Measurements from ENCODE around the gene ZP4. TPM values are rescaled to one million over a fixed set of nuclear protein-coding genes. Genes with fewer than 3 reads are reported as not detected.

The ZP4 gene
- total RNA-seq, 1 donor from 2014 or later, result not detected

DNA sequence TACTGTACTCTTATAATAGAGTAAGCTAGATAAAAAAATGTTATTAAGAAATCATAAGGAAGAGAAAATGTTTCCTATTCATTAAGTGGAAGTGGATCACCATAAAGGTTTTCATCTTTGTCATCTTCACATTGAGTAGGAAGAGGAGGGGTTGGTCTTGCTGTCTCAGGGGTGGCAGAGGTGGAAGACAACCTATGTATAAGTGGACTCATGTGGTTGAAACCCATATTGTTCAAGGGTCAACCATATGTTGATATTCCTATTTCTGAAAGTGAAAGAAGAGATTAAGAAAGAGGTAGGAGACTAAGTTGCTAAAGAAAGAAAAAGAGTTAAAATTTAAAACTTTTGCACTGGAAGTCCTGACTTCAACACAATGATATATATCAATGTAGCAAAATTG, 4.9 kb upstream of the ZP4 start:
- no peak for DNase-seq (ENCODE audit: low spot score)
- Mint-ChIP-seq H3K4me1 (ENCODE audit: low read depth) (no peaks in the 10 kb centered on the region), H3K27me3 (ENCODE audit: low read depth) (no peaks in the 10 kb centered on the region), H3K9me3 (peaks cover 4% of the 10 kb centered on the region), H3K4me3 (ENCODE audit: low read depth) (no peak overlapping the region), H3K36me3 (ENCODE audit: low read depth) (no peaks in the 10 kb centered on the region), H3K27ac (no peak overlapping the region)
- intact Hi-C loops (cut with micrococcal nuclease), result no loop called here

DNA sequence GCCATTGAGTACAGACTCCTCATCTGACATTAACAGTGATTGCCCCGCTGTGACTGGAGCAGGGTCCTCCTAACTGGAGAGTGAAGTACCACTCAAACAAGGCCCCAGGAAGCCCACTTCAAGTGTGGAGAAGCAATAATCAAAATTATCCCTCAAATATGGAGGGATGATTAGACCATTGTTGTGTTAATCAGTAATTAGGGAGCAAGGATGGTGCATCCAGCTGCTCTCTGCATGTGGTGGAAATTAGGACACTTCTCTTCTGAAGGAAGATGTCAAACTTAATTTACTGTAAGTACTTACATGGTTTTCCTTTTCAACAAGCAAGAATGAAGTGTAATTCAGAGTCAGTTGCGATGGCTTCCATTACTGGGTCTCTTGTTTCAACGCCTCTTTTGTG, 3.4 kb upstream of the ZP4 start:
- H3K27ac Mint-ChIP-seq, result no peak overlapping the region
- no peak overlapping the region for H3K4me3 Mint-ChIP-seq (ENCODE audit: low read depth)
- H3K4me1 Mint-ChIP-seq (ENCODE audit: low read depth), result no peaks in the 10 kb centered on the region
- intact Hi-C loops (cut with micrococcal nuclease), result no loop called here
- DNase-seq (ENCODE audit: low spot score), result no peak
- H3K36me3 Mint-ChIP-seq (ENCODE audit: low read depth), result no peaks in the 10 kb centered on the region
- no peaks in the 10 kb centered on the region for H3K27me3 Mint-ChIP-seq (ENCODE audit: low read depth)
- H3K9me3 Mint-ChIP-seq, result no peaks in the 10 kb centered on the region

DNA sequence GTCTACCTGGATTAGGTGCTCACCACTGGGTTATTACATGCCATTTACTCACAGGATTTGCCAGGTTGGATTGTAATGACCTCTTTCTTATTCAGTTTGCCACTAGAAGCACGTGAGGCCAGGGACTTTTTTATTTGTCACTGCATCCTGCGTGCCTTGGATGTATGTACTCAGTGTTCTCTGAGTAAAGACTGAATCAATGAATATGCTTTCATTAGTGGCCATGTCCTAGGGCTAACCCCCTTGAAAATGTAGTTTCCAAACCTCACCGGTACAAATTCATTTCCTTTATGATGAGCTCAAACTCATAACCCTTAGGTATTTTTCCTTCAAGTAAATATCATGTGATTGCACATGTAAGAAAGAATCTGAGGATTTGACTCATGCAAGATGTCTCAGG, 1.3 kb upstream of the ZP4 start:
- intact Hi-C loops (cut with micrococcal nuclease), result no loop called here
- Mint-ChIP-seq H3K27ac (no peak overlapping the region), H3K27me3 (ENCODE audit: low read depth) (no peaks in the 10 kb centered on the region), H3K36me3 (ENCODE audit: low read depth) (no peaks in the 10 kb centered on the region), H3K9me3 (no peaks in the 10 kb centered on the region), H3K4me3 (ENCODE audit: low read depth) (no peak overlapping the region), H3K4me1 (ENCODE audit: low read depth) (no peaks in the 10 kb centered on the region)
- no peak for DNase-seq (ENCODE audit: low spot score)

DNA sequence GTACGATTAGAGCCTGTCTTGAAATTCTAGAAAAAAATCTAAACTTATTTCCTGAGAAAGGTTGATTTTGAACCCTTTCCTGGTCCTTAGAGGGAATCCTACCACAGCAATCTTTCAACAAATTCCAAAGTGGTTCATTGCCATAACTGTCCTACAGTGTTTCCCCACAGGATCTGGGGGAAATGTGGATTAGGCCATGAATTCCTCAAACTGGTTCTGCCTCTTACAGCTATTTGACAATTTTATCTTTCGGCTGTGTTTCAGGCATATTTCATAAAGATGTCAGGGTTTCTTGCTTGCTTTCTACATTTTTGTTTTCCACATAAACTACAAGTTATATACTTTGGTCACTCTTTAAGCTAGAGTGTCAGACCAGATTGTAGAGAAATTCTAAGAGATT, 544 bp upstream of the ZP4 start:
- Mint-ChIP-seq H3K9me3 (no peaks in the 10 kb centered on the region), H3K27me3 (ENCODE audit: low read depth) (no peaks in the 10 kb centered on the region), H3K4me1 (ENCODE audit: low read depth) (no peaks in the 10 kb centered on the region), H3K27ac (no peak overlapping the region), H3K4me3 (ENCODE audit: low read depth) (no peak overlapping the region), H3K36me3 (ENCODE audit: low read depth) (no peaks in the 10 kb centered on the region)
- intact Hi-C loops (cut with micrococcal nuclease), result no loop called here
- no peak for DNase-seq (ENCODE audit: low spot score)

DNA sequence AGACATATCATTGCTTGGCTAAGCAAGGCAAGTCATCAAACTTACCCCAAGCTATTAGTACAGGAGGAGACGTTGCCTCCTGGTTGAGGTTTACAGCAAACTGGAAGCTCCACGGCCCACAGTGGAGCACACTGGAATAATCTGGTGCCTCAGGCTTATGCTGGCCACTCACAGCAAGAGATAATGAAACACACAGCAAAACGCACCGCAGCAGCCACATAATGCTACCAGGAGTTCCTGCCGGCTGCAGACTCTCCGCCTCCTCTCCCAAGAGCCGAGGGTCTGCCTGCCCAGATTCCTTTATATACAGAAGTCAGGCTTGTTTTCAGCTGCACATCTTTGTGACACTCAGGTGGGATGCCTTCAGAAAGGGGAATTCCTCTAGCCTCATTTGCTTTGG, 306 bp downstream of the ZP4 start:
- H3K27ac Mint-ChIP-seq, result no peak overlapping the region
- H3K9me3 Mint-ChIP-seq, result no peaks in the 10 kb centered on the region
- H3K4me3 Mint-ChIP-seq (ENCODE audit: low read depth), result no peak overlapping the region
- DNase-seq (ENCODE audit: low spot score), result no peak
- no peaks in the 10 kb centered on the region for H3K4me1 Mint-ChIP-seq (ENCODE audit: low read depth)
- intact Hi-C loops (cut with micrococcal nuclease), result no loop called here
- H3K36me3 Mint-ChIP-seq (ENCODE audit: low read depth), result no peaks in the 10 kb centered on the region
- no peaks in the 10 kb centered on the region for H3K27me3 Mint-ChIP-seq (ENCODE audit: low read depth)

DNA sequence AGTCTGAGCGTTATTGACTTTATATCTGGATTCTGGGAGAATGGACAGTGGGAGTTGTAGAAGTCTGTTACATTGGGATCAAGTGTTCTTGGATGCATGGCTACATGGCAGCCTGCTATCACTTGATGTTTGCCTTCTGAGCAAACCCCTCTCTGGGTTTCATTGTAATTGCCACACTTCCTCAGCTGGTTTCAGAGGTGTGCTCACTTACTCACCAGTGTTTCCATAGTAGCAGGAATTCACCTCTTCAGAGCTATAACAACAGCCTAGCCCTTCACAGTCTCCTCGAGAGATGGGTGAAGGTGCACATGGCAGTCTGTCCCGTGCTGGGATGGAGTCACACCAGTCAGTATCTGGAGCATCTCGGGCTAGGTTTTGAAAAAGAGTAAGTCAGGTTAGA, 2.6 kb downstream of the ZP4 start:
- Mint-ChIP-seq H3K4me1 (ENCODE audit: low read depth) (no peaks in the 10 kb centered on the region), H3K9me3 (no peaks in the 10 kb centered on the region)
- intact Hi-C loops (cut with micrococcal nuclease), result no loop called here

DNA sequence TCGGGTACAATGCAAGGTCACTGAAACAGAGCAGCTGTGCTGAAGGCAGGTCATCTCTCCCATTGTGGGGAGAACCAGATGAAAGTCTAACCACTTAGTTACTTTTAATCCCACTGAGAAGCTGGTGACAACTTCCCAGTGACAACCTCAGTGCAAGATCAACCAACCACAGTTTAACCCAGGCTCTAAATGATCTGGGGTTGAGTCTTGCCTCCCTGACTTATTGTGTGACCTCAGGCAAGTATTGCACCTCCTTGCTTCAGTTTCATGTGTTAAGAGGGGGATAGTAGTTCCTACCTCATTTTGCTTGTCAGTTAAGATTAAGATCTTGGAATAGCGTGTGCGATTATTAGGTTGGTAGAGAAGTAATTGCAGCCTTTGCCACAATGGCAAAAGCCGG, 3.2 kb downstream of the ZP4 start:
- Mint-ChIP-seq H3K27me3 (ENCODE audit: low read depth) (no peaks in the 10 kb centered on the region), H3K9me3 (no peaks in the 10 kb centered on the region), H3K4me3 (ENCODE audit: low read depth) (no peak overlapping the region), H3K4me1 (ENCODE audit: low read depth) (no peaks in the 10 kb centered on the region), H3K27ac (no peak overlapping the region), H3K36me3 (ENCODE audit: low read depth) (no peaks in the 10 kb centered on the region)
- DNase-seq (ENCODE audit: low spot score), result no peak
- intact Hi-C loops (cut with micrococcal nuclease), result no loop called here

More for the DNA sequence above, 2.6 kb downstream of the ZP4 start:
- no peaks in the 10 kb centered on the region for H3K27me3 Mint-ChIP-seq (ENCODE audit: low read depth)
- no peak for DNase-seq (ENCODE audit: low spot score)
- H3K36me3 Mint-ChIP-seq (ENCODE audit: low read depth), result no peaks in the 10 kb centered on the region
- no peak overlapping the region for H3K27ac Mint-ChIP-seq
- no peak overlapping the region for H3K4me3 Mint-ChIP-seq (ENCODE audit: low read depth)

DNA sequence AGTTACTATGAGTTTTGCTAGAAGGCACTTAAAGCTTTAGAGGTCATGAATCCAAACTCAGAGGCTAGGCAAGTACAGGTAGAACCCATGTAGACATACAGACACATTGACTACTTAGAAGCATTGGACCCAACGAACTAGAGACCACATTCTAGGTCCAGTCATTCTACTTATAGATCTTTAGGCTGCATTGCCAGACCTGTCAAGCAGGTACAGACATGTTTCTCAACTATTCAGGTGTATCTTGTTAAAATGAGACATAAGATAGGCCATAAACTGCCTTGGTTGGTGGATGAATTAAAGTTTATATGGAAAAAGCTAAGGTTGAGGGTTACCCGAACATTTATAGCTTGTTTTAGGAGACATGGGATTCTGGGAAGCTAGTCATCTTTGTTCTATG, 6.5 kb downstream of the ZP4 start:
- no peaks in the 10 kb centered on the region for H3K9me3 Mint-ChIP-seq
- DNase-seq (ENCODE audit: low spot score), result no peak
- H3K27me3 Mint-ChIP-seq (ENCODE audit: low read depth), result no peaks in the 10 kb centered on the region
- H3K36me3 Mint-ChIP-seq (ENCODE audit: low read depth), result no peaks in the 10 kb centered on the region
- no peak overlapping the region for H3K27ac Mint-ChIP-seq
- H3K4me1 Mint-ChIP-seq (ENCODE audit: low read depth), result no peaks in the 10 kb centered on the region
- intact Hi-C loops (cut with micrococcal nuclease), result no loop called here
- H3K4me3 Mint-ChIP-seq (ENCODE audit: low read depth), result no peak overlapping the region

DNA sequence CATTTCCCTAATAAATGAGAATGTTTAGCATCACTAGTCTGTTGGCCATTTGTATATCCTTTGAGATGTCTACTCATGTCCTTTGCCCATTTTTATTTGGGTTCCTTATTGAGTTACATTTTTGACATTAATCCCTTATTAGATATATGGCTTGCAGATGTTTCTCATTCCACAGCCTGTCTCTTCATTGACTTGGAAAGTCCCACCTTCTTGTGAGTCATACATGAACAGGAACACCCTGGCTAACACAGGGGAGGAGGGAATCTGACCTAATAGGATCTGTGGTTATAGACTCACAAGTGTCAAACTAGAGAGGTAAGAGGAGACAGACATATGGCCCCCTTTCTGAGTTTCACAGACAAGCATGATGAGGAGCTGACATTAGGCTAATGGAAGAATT, 11.5 kb downstream of the ZP4 start:
- intact Hi-C loops (cut with micrococcal nuclease), result no loop called here
- no peak for DNase-seq (ENCODE audit: low spot score)
- Mint-ChIP-seq H3K4me3 (ENCODE audit: low read depth) (no peak overlapping the region), H3K9me3 (no peaks in the 10 kb centered on the region), H3K27me3 (ENCODE audit: low read depth) (no peaks in the 10 kb centered on the region), H3K4me1 (ENCODE audit: low read depth) (no peaks in the 10 kb centered on the region), H3K27ac (no peak overlapping the region), H3K36me3 (ENCODE audit: low read depth) (no peaks in the 10 kb centered on the region)

DNA sequence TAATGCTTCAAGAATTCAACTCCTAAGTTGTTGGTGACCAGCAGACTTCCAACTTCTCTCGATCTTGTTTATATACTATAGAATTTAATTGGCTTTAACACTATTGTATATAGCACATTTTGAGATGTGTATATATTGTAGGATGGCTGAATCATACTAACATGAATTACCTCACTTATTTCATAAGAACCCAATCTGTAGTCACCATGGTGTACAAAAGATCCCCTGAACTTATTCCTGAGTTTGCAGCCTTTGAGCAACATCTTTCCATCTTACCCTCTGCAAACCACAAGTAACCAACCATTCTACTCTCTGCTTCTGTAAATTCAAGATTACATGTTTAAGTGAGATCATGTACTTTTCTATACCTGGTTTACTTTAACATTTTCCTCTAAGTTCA, 12.3 kb downstream of the ZP4 start:
- H3K36me3 Mint-ChIP-seq (ENCODE audit: low read depth), result no peaks in the 10 kb centered on the region
- H3K27me3 Mint-ChIP-seq (ENCODE audit: low read depth), result no peaks in the 10 kb centered on the region
- H3K9me3 Mint-ChIP-seq, result no peaks in the 10 kb centered on the region
- no peaks in the 10 kb centered on the region for H3K4me1 Mint-ChIP-seq (ENCODE audit: low read depth)
- no peak for DNase-seq (ENCODE audit: low spot score)
- no peak overlapping the region for H3K4me3 Mint-ChIP-seq (ENCODE audit: low read depth)
- no peak overlapping the region for H3K27ac Mint-ChIP-seq
- intact Hi-C loops (cut with micrococcal nuclease), result no loop called here

DNA sequence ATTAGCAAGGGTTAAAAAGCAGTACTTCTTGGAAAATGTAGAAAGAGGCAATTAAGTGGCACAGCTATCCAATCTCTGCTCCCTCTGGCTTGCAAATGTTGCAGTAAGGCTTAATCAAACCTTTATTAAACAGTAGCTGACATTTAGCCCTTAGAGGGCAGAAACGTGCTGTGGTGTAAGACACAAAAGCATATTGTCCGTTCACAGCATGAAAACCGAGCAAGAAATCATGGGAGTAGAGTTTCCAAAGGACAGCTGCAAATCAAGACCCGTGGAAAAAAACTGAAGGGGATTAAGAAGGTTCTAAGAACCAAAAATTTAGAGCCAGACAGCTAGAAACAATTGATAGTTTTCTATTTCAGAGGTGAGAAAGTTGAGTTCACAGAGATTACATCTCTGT, 13.1 kb downstream of the ZP4 start:
- Mint-ChIP-seq H3K4me3 (ENCODE audit: low read depth) (no peak overlapping the region), H3K36me3 (ENCODE audit: low read depth) (no peaks in the 10 kb centered on the region), H3K27ac (no peak overlapping the region), H3K4me1 (ENCODE audit: low read depth) (no peaks in the 10 kb centered on the region), H3K27me3 (ENCODE audit: low read depth) (no peaks in the 10 kb centered on the region), H3K9me3 (no peaks in the 10 kb centered on the region)
- intact Hi-C loops (cut with micrococcal nuclease), result no loop called here
- no peak for DNase-seq (ENCODE audit: low spot score)

DNA sequence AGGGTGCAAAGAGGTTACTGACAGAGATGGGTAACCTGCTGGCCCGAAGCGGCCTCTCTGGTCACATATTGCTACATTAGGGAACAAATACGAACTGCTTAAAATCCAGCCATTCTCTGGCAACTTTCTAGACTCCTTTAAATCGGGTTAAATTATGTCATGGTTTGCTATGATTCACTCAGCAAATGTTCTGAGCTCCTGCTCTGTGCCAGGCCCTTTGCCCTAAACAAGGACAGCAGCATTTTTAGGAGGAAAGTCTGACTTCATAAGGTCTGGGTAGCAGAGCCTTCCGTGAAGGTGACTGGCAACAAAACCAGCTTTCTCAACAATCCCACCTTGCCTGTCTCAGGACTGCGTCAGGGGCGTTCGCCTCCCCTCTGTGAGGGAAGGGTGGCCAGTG, 15.4 kb downstream of the ZP4 start:
- no peak for DNase-seq (ENCODE audit: low spot score)
- H3K9me3 Mint-ChIP-seq, result no peaks in the 10 kb centered on the region
- H3K36me3 Mint-ChIP-seq (ENCODE audit: low read depth), result no peaks in the 10 kb centered on the region
- H3K4me3 Mint-ChIP-seq (ENCODE audit: low read depth), result no peak overlapping the region
- no peak overlapping the region for H3K27ac Mint-ChIP-seq
- H3K27me3 Mint-ChIP-seq (ENCODE audit: low read depth), result no peaks in the 10 kb centered on the region
- intact Hi-C loops (cut with micrococcal nuclease), result no loop called here
- no peaks in the 10 kb centered on the region for H3K4me1 Mint-ChIP-seq (ENCODE audit: low read depth)

DNA sequence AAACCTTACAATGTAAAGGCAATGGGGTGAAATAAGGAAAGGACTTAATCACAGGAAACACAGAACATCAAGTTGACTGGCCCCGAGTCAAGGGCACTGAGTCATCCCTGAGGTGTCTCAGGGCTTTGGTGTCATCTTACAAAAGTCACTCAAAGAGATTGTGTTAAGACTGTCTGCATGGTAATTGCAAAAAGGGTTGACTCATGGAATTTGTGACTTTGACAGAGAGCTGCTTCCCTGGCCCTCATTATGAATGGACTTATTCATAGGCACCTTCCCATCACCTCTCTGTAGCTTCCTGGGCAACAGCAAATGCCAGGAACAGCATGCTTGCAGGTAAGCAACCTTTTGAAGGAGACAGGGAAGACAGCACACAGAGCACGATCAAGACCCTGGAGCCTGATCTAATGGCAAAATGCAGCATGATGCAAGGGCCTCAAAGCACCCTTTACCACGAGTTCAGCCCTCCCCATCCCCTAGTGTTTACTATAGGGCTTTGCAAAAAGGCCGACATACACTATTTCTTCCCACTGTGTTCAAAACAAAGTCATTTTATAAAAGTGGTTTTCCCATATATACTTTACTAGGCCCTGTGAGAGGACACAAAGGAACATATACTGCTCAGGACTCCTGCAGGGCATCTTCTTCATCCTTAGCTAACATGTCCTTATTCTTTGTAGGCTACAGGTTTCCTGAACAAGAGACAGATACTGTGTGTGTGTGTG, 17.1 kb downstream of the ZP4 start:
- H3K27me3 Mint-ChIP-seq (ENCODE audit: low read depth), result no peaks in the 10 kb centered on the region
- no peaks in the 10 kb centered on the region for H3K36me3 Mint-ChIP-seq (ENCODE audit: low read depth)
- intact Hi-C loops (cut with micrococcal nuclease), result no loop called here
- no peaks in the 10 kb centered on the region for H3K9me3 Mint-ChIP-seq
- no peak overlapping the region for H3K4me3 Mint-ChIP-seq (ENCODE audit: low read depth)
- no peak for DNase-seq (ENCODE audit: low spot score)
- H3K27ac Mint-ChIP-seq, result no peak overlapping the region
- no peaks in the 10 kb centered on the region for H3K4me1 Mint-ChIP-seq (ENCODE audit: low read depth)

Measured in activated T-helper 2 cell treated with anti-CD3 and anti-CD28 coated beads, Interferon-gamma antibody, Interleukin-2, Interleukin-4, amounts not matched to agents 10 μg/mL and 5 μg/mL and 100 μg/mL, durations not matched to agents 14 hours and 24 hours and 36 hours (primary cell).